CD14-positive monocyte (primary cell): ENCODE measurements around the gene LRRC45. TPM values are rescaled to one million over a fixed set of nuclear protein-coding genes. Genes with fewer than 3 reads are reported as not detected.

Source experiments
- DNase-seq, 3 donors: peaks; one replicate each; pipeline ENCODE4 v3.0.0-alpha.2; 2011 to 2022
- H2AFZ ChIP-seq: 2 replicates; pipeline ENCODE4 v1.6.0; 2012; ENCODE audit warnings: mild to moderate bottlenecking, low read depth, low read length, inconsistent platforms; ENCODE audit not compliant: insufficient read depth, poor library complexity, severe bottlenecking
- H3K27ac ChIP-seq, 2 donors: 1 replicate in 1 of 2; 2 replicates in 1 of 2; pipeline ENCODE4 v1.5.1; 2012 to 2013; ENCODE audit warnings: low read length in 2 of 2, control low read depth in 1 of 2, inconsistent platforms in 1 of 2, low read depth in 1 of 2, mild to moderate bottlenecking in 1 of 2
- H3K27me3 ChIP-seq, 2 donors: one replicate each; pipeline versions ENCODE4 v1.6.0 to v1.6.1; 2011 to 2013; ENCODE audit warnings: low read length in 2 of 2; ENCODE audit not compliant: control insufficient read depth in 2 of 2, insufficient read depth in 2 of 2
- H3K36me3 ChIP-seq, 2 donors: replicated peaks in 1 of 2; 1 replicate in 1 of 2; 2 replicates in 1 of 2; pipeline versions ENCODE4 v1.5.1 to v1.6.1; 2012 to 2013; ENCODE audit warnings: low read length in 2 of 2, control low read depth in 1 of 2, inconsistent platforms in 1 of 2, mild to moderate bottlenecking in 1 of 2; ENCODE audit not compliant: insufficient read depth in 2 of 2, control insufficient read depth in 1 of 2
- H3K4me1 ChIP-seq, 2 donors: 1 replicate in 1 of 2; 2 replicates in 1 of 2; pipeline versions ENCODE4 v1.5.1 to v1.6.1; 2012 to 2013; ENCODE audit warnings: low read length in 2 of 2, control low read depth in 1 of 2, inconsistent platforms in 1 of 2, mild to moderate bottlenecking in 1 of 2, moderate library complexity in 1 of 2; ENCODE audit not compliant: insufficient read depth in 2 of 2, control insufficient read depth in 1 of 2
- H3K4me2 ChIP-seq: replicated peaks from 2 replicates; pipeline ENCODE3; 2012; ENCODE audit warnings: low read length, moderate library complexity, mild to moderate bottlenecking; ENCODE audit not compliant: poor library complexity, severe bottlenecking; ENCODE audit errors: extremely low read depth
- H3K4me3 ChIP-seq, 3 experiments: fragments of 200-600 bp in 1 of 3; sonication (generic) in 1 of 3; replicated peaks in 1 of 3; 1 replicate in 2 of 3; 2 replicates in 1 of 3; pipeline ENCODE4 v1.5.1; 2011 to 2013; ENCODE audit warnings: low read length in 3 of 3, mild to moderate bottlenecking in 3 of 3, control low read depth in 2 of 3, low read depth in 2 of 3, inconsistent platforms in 1 of 3, moderate library complexity in 1 of 3
- H3K79me2 ChIP-seq: 2 replicates; pipeline ENCODE4 v1.6.0; 2012; ENCODE audit warnings: mild to moderate bottlenecking, control low read depth, inconsistent platforms, low read length, moderate library complexity; ENCODE audit not compliant: insufficient read depth
- H3K9ac ChIP-seq: 2 replicates; pipeline ENCODE4 v1.6.0; 2017; ENCODE audit warnings: low read length, mild to moderate bottlenecking; ENCODE audit not compliant: insufficient read depth, poor library complexity, severe bottlenecking
- H3K9me3 ChIP-seq, 2 donors: replicated peaks in 1 of 2; 1 replicate in 1 of 2; 2 replicates in 1 of 2; pipeline versions ENCODE4 v1.5.1 to v1.6.1; 2012 to 2013; ENCODE audit warnings: low read length in 2 of 2, control low read depth in 1 of 2; ENCODE audit not compliant: control insufficient read depth in 1 of 2, insufficient read depth in 1 of 2
- H4K20me1 ChIP-seq: 2 replicates; pipeline ENCODE4 v1.6.0; 2012; ENCODE audit warnings: mild to moderate bottlenecking, low read length, control low read depth, moderate library complexity; ENCODE audit not compliant: insufficient read depth
- H3K27ac Mint-ChIP-seq, 7 donors: one replicate each; pipeline ENCODE4 v1.8.0; 2020; ENCODE audit warnings: mild to moderate bottlenecking in 7 of 7, mixed read lengths in 7 of 7, moderate library complexity in 6 of 7, inconsistent platforms in 2 of 7
- H3K27me3 Mint-ChIP-seq, 3 donors: one replicate each; pipeline ENCODE4 v1.8.0; 2021 to 2022; ENCODE audit warnings: low read depth in 3 of 3, mild to moderate bottlenecking in 3 of 3, mixed read lengths in 3 of 3, moderate library complexity in 3 of 3, inconsistent platforms in 1 of 3
- H3K36me3 Mint-ChIP-seq, 2 donors: one replicate each; pipeline ENCODE4 v1.8.0; 2020; ENCODE audit warnings: mixed read lengths in 2 of 2, inconsistent platforms in 1 of 2, mild to moderate bottlenecking in 1 of 2
- H3K4me1 Mint-ChIP-seq: one replicate; pipeline ENCODE4 v1.8.0; 2020; ENCODE audit warnings: mild to moderate bottlenecking, mixed read lengths
- H3K4me3 Mint-ChIP-seq, 2 donors: one replicate each; pipeline ENCODE4 v1.8.0; 2020; ENCODE audit warnings: mild to moderate bottlenecking in 2 of 2, mixed read lengths in 2 of 2, moderate library complexity in 1 of 2
- H3K9me3 Mint-ChIP-seq, 7 donors: one replicate each; pipeline ENCODE4 v1.8.0; 2020 to 2022; ENCODE audit warnings: mixed read lengths in 7 of 7, mild to moderate bottlenecking in 6 of 7, moderate library complexity in 6 of 7, inconsistent platforms in 2 of 7
- CTCF ChIP-seq: fragments of 200-600 bp; IDR thresholded peaks from one replicate; pipeline ENCODE4 v1.8.0; 2022; ENCODE audit warnings: antibody characterized with exemption, mild to moderate bottlenecking
- WGBS: methylation state at CpG from one replicate; pipeline ENCODE4 v1.1.5; 2013; ENCODE audit warnings: missing lambda C conversion rate; ENCODE audit not compliant: insufficient coverage; 5-methylcytosine and 5-hydroxymethylcytosine counted together
- intact Hi-C, 2 donors: fragments of 100-400 bp; cut with micrococcal nuclease; formaldehyde crosslinking; loops; one replicate each; pipeline versions ENCODE4 v1.15.0 to v1.15.1; 2023
- polyA plus RNA-seq, 3 donors: library from polyadenylated mRNA; depleted of rRNA in 1 of 3; unstranded in 2 of 3; stranded (reverse) in 1 of 3; fragments of 300-500 nt in 2 of 3; fragments of >200 nt in 1 of 3; fragmentation: Illumina TruSeq in 2 of 3; gene quantifications; 1 replicate in 2 of 3; 2 replicates in 1 of 3; pipeline ENCODE4 v1.2.3, GENCODE V29; 2012 to 2021

LRRC45 gene
- polyA plus RNA-seq, 3 donors, result 2.6 to 12.2 (median 3.4) TPM

GRCh38 chr17:82039695-82040299 lies 16.7 kb downstream of the LRRC45 start:
- H3K4me3 Mint-ChIP-seq, result no peak overlapping the region

More at GRCh38 chr17:82039695-82040299, 16.7 kb downstream of the LRRC45 start:
- Histone ChIP-seq H3K79me2 (peaks cover 3% of the 10 kb centered on the region), H2AFZ (no peak overlapping the region), H3K4me3 (no peak overlapping the region), H3K4me1 (peaks cover 26 to 36% of the 10 kb centered on the region in 2 donors), H3K4me2 (no peak overlapping the region), H3K27me3 (no peaks in the 10 kb centered on the region), H3K27ac (no peak overlapping the region), H3K9me3 (no peaks in the 10 kb centered on the region), H3K9ac (no peak overlapping the region), H3K36me3 (peaks cover 0 to 7% of the 10 kb centered on the region in 2 donors), H4K20me1 (peaks cover 11% of the 10 kb centered on the region)
- Mint-ChIP-seq H3K27ac (peak overlapping the region in 2 of 7 donors; percentile 41 to 65), H3K4me1 (peaks cover 33% of the 10 kb centered on the region), H3K36me3 (peaks cover 10% of the 10 kb centered on the region in 2 donors), H3K27me3 (peaks cover 1 to 6% (median 4%) of the 10 kb centered on the region in 3 donors), H3K9me3 (peaks cover 0 to 2% (median 0%) of the 10 kb centered on the region in 7 donors)
- no peak for TF ChIP-seq CTCF
- no peak for DNase-seq
- 100% methylated on average over 8 of the region's 8 CpGs for WGBS
- intact Hi-C loops, result loop anchor here (5.0 to 10.0 kb wide), 4 partner anchors 55 to 415 kb away; partner anchors contain the start of genes CYBC1 (in 1 of the 2), FASN (in 1 of the 2), NARF (in 1 of the 2) and SLC25A10 (in 1 of the 2)
